ENCODE measurements around the gene PPP4C.
A peak's percentile ranks its signal among the peaks of the same experiment; 100 is the strongest.

Gene PPP4C

GRCh38 chr16:30104090-30104489 is 28.3 kb downstream of the PPP4C start:
- TF ChIP-seq CTCF (IDR thresholded peaks at IDR 0.05): no peak

GRCh38 chr16:30104492-30104891 is 28.7 kb downstream of the PPP4C start:
- no peak for TF ChIP-seq CTCF (IDR thresholded peaks at IDR 0.05)

GRCh38 chr16:30108059-30108850 is 32.5 kb downstream of the PPP4C start:
- TF ChIP-seq CTCF (IDR thresholded peaks at IDR 0.05): no peak

- TF ChIP-seq CTCF (IDR thresholded peaks at IDR 0.05): no peak
Measured at GRCh38 chr16:30110661-30111060, 34.9 kb downstream of the PPP4C start.

GRCh38 chr16:30112197-30113030 is 36.6 kb downstream of the PPP4C start:
- peak; percentile 65 for TF ChIP-seq CTCF (IDR thresholded peaks at IDR 0.05)

- TF ChIP-seq CTCF (IDR thresholded peaks at IDR 0.05): no peak
Measured at GRCh38 chr16:30113031-30113710, 37.4 kb downstream of the PPP4C start, which contains the start of gene GDPD3. Gene GDPD3 (minus strand): TSS chr16:30113537. CDS start chr16:30113478, 59 bp downstream.

- TF ChIP-seq CTCF (IDR thresholded peaks at IDR 0.05): no peak
Measured at GRCh38 chr16:30113711-30114333, 38.0 kb downstream of the PPP4C start.
